ENCODE data around the gene PLPPR1.
"Not testable (repeated sequence)": the region's sequence is repeated elsewhere in the genome, so short reads cannot be mapped to it uniquely, and the experiment has no call there.

Gene PLPPR1

GRCh38 chr9:101226161-101226560 is 197.6 kb downstream of the PLPPR1 start:
- DNase-seq: no peak

DNA sequence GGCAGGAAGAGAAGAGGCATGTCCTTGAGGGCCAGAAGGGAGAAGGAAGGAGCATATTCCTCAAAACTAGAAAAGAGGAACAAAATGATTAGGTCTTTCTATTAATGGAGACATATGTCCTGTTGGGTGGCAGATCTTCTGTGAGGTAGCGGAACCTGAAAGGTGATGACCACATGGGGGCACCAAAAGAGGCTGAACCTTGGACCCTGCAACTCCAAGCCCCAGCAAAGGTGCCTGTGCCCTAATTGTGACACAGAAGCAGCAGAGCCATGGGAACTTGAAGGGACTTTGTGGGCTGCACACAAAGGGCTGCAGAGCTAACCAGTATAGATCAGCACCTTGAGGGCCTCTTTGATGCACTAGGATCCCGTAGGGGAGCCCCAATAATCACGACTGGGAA is 198.3 kb downstream of the PLPPR1 start:
- no peak for DNase-seq

GRCh38 chr9:101229606-101230005 is 201.1 kb downstream of the PLPPR1 start:
- no peak for DNase-seq

GRCh38 chr9:101232405-101232977 is 204.0 kb downstream of the PLPPR1 start:
- no peak for DNase-seq

DNA sequence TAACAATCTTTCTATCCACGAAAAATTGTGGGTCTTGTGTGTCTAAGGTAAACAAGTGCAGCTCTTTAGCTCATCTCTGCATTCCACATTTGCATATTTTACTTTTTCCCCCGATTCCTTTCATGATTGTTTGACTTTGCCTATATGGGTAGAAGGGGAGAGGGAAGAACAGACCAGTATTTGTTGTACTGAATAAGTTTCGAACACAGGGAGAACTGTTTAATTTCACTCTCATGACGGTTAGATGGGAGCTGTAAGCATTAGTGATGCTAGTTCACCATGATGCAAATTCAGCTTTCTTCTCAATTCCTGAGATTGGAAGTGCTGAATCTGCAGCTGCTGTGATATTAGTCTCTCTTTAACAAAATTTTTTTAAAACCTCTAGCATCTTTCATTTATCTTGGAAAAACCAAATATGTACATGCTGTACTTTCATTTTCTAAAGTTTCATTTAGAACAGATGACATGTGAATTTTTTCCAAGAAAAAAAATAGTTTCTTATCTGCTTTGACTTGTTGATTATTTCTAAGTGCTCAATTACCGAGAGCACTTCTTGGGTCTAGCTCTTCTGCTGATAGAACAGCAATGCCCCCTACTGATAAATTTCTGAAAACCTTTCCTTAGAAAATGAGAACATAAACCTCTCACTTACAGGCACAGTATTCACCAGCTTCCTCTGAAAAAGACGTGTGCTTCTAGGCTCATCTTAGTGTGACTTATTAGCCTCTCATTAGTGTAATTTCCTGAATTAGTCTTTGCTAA is 206.8 kb downstream of the PLPPR1 start:
- no peak for DNase-seq

DNA sequence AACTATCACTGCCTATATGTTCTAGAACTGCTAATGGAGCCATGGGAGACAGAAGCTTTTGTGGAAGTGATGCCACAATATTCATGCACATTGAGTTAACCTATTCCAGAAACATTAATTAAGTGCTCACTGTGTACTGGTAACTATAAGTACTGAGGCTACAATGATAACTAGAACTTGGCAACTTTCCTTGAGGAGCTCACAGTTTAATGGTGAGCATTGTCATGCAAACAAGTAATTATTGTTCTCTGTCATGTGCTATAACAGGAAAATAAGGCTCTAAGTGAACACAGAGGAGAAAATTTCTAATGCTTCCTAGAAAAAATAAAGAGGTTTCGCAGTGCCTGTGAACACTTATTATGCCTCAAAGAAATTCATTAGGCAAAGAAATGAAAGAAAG is 214.1 kb downstream of the PLPPR1 start:
- no peak for DNase-seq

DNA sequence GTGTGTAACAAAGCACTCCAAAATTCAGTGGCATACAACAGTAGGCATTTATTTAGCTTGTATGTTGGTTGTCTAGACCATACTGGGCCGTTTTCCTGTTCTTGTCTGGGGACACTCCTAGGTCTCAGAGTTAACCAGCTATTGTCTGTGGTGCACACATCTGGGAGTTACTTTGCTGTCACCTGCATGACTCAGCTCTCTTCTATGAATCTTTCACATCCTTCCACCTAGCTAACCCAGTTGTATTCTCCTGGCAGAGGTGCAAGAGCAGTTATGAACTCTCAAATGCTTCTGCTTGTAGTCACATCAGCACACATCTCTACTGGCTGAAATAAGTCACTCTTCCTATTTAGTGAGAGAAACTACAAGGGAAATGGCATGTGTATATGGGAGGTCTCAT is 218.2 kb downstream of the PLPPR1 start:
- no peak for DNase-seq

DNA sequence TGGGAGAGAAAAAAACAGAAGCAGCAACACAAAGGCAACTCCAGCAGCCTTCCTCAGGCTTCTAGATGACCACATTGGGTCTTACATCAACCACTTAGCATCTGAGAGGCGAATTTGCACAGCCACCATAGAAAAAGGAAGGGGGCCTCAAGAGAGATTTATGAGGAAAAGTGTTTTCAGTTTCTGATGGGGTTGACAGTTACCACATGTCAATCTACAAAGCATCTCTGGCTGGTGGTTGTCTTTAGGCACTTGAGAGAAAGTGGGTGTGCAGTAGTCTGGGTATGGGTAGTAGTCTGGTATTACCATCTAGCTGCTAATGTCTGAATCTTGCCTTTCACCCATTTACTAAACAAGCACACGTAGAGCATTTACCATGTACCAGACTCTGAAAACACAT is 218.8 kb downstream of the PLPPR1 start:
- DNase-seq: no peak

- DNase-seq: no peak
Measured at GRCh38 chr9:101254733-101255433, 226.4 kb downstream of the PLPPR1 start.

- DNase-seq: no peak
Measured at GRCh38 chr9:101264727-101265126, 236.2 kb downstream of the PLPPR1 start.

DNA sequence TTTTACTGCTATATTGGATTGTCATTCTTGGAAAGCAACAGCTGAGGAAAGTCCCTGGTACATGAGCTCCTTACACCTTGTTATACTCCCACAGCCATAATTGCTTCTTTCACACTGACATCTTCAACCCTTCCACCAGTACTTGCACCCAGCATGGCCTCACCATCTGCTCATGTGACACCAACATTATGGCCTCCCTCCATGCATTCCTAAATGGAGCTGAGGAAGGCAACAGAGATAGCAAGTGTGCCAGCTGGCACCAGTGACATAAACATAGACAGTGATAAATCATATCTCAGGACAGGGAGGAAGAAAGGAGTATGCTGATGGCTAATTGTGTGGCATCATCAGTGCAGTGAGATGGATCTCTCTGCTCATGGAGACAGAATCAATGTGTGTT is 236.7 kb downstream of the PLPPR1 start:
- DNase-seq: no peak

DNA sequence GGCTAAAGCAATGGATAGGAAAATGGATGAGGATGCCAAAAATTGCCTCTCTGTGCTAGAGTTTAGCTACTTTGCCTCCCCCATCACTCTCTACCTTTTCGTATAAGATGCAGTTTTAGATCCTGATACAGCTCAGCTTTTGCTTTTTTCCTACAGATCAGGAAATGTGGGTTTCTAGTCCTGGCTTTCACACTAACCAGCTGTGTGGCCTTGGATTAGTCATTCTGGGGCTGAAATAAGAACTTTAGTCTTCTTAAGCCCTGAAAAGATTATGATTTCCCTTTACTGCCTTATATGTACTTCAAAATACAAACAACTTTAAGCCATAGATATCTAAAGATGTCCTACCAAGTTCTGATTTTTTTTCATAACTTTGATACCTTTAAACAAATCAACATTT is 239.9 kb downstream of the PLPPR1 start:
- no peak for DNase-seq

DNA sequence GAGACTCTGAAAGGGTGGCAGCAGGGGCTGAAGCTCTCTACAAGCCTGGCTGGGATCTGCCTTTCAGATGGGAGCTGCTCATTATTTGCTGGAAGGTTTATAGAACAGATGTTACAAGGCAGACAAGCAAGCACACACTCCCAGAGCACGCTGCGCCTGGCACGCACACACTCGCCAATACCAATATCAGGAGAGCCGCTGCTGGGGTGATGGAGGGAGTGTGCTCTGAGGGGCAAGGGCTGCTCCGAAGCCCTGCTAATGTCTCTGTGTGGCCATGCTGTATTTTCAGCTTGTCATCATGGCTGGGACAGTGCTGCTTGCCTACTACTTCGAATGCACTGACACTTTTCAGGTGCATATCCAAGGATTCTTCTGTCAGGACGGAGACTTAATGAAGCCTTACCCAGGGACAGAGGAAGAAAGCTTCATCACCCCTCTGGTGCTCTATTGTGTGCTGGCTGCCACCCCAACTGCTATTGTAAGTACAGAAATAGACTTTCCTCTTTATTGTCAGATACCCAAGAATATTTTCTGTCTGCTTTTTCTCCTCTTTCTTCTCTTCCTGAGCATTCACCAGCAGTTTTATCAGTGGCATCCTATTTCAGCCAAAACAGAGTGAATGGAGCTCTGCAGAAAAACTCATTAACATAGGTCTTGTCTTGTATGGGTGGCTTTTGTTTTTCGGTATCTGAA is 241.2 kb downstream of the PLPPR1 start:
- no peak for DNase-seq

GRCh38 chr9:101270302-101270701 is 241.8 kb downstream of the PLPPR1 start:
- DNase-seq: no peak

DNA sequence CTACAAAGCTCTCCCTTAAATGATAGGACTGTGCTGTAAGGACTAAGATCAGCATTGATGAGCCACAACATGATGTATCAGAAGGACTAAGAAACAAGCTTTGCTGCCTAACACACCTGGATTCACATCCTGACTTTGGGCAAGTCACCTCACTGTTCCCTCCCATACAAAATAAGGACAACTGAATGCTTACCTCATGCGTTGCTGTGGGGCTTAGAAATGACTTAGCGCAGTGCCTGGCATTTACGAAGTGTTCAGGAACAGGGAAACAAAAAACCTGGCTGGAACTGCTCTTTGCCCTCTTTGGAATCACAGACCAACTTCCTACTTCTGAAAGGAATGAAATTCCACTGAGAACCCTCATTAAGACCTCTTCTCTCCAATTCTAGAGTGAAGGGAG is 242.6 kb downstream of the PLPPR1 start:
- DNase-seq: no peak

DNA sequence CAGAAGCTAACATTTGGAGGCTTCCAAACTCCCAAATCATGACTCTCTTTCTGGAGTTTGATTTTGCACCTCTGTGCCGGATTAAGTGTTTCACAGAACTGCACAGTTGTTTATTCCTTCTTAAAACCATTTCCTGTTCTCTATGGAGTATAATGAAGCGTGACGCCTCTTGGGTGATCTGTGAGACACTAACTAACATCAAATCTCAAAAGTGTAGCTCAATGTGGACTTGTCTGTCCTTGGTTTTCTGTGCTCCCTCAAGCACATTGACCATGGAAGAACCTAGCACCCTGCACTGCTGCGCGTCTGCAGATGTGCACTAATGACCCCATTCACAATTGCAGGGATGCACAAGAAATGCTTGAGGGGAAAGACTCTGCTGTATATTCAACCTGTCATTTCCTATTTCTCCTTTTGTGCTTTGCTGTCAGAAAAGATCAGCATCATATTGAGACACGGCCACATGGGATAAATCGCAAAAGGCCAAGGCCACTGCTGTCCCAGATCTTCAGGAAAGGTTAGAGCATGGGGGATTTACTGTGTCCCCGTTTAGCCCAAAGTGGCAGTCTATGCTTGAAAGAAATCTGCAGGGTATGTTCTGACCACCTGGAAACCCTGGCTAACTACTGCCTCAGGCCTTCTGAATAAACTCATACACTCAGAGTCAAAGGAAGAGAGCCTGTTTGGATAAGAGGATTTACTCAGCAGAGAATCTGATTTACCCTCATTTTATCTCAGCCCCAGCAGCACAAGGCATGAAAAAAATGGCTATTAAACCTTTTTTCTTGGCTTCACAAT is 246.6 kb downstream of the PLPPR1 start:
- no peak for DNase-seq

GRCh38 chr9:101275769-101276250 is 247.3 kb downstream of the PLPPR1 start:
- DNase-seq: no peak

- DNase-seq: not testable (repeated sequence)
Measured at GRCh38 chr9:101291043-101291442, 262.5 kb downstream of the PLPPR1 start.

DNA sequence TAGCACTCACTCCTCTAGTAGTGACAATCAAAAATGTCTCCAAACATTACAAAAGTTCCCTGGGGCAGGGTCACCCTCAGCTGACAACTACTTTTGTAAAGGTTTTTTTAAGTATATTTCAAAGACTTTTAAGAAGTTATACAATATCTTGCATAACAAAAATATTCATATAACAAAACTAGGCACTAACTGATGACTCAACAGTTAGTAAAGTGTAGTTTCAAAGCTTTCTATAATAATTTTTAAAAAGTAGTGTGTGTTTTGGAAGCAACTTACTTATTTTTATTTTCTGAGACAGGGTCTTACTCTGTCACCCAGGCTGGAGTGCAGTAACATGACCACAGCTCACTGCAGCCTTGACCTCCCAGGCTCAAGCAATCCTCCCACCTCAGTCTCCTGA is 271.4 kb downstream of the PLPPR1 start:
- no peak for DNase-seq

- no peak for DNase-seq
Measured at GRCh38 chr9:101307051-101307450, 278.5 kb downstream of the PLPPR1 start.

DNA sequence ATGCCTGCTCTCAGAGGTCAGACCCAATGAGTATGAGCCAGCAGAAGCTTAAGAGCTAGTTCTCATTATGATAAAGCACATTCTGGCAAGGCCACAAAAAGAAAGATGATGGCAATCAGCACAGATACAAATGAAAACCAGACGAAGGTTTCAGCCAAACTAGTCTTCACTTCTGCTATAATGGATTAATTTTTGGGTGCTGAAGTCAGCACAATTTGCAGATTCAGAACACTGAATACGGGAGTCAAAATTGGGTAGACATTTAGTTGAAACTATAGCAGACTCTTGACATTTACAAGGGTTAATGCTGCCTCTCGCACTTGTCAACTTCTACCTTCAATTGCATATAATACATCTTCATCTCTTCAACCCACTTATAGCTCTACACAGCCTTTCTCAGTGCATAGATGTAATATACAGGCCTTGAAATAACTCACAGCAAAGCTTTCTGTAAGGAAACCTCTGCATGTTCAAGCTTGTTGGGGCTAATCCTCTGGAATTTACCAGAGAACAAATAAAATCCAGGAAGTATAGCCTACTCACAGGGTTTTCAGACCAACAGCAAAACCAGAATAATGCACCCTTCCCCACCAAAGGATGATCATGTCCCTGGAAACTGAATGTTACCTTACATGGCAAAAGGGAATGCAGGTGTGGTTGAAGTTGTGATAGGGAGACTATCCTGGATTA is 279.1 kb downstream of the PLPPR1 start:
- DNase-seq: no peak

- DNase-seq: no peak
Measured at GRCh38 chr9:101309139-101309538, 280.6 kb downstream of the PLPPR1 start.
